AG09319 (cell line): Measurements from ENCODE around the gene MCF2L2.
"Not testable (repeated sequence)": the region's sequence is repeated elsewhere in the genome, so short reads cannot be mapped to it uniquely, and the experiment has no call there.

ENCODE experiments used
- DNase-seq: peaks from one replicate; pipeline ENCODE4 v3.0.0-alpha.2; 2010; ENCODE audit warnings: low read depth; ENCODE audit errors: extremely low read depth
- CTCF ChIP-seq: IDR thresholded peaks from 2 replicates; pipeline ENCODE4 v1.5.1; 2011; ENCODE audit warnings: low read depth, mild to moderate bottlenecking, inconsistent platforms, low read length, moderate library complexity

The MCF2L2 gene

GRCh38 chr3:183375787-183376186, 52.6 kb downstream of the MCF2L2 start:
- TF ChIP-seq CTCF = no peak
- no peak for DNase-seq

GRCh38 chr3:183375337-183375736, 53.1 kb downstream of the MCF2L2 start:
- no peak for DNase-seq
- TF ChIP-seq CTCF = no peak

GRCh38 chr3:183372911-183373310, 55.5 kb downstream of the MCF2L2 start:
- no peak for TF ChIP-seq CTCF
- no peak for DNase-seq

GRCh38 chr3:183371600-183371968, 56.8 kb downstream of the MCF2L2 start:
- not testable (repeated sequence) for DNase-seq

GRCh38 chr3:183370391-183370790, 58.0 kb downstream of the MCF2L2 start:
- TF ChIP-seq CTCF = no peak
- DNase-seq = no peak

- TF ChIP-seq CTCF = no peak
- no peak for DNase-seq
Observed at GRCh38 chr3:183369627-183370026, 58.8 kb downstream of the MCF2L2 start.

GRCh38 chr3:183369117-183369516, 59.3 kb downstream of the MCF2L2 start:
- DNase-seq = no peak
- TF ChIP-seq CTCF = no peak

- DNase-seq = no peak
- no peak for TF ChIP-seq CTCF
Observed at GRCh38 chr3:183360971-183361624, 67.3 kb downstream of the MCF2L2 start.
